K562 (cell line): Measurements from ENCODE around the gene DGUOK. TPM values are rescaled to one million over a fixed set of nuclear protein-coding genes. Genes with fewer than 3 reads are reported as not detected.

ENCODE experiments used
- ATAC-seq: fragments of 200-7000 bp; cut with Tn5 transposase; 3 replicates; pipeline ENCODE4 v1.9.1; 2020; ENCODE audit warnings: moderate library complexity
- BruUV-seq: library from RNA; stranded (reverse); fragments of 400-500 nt; replicated peaks from 2 replicates; lab custom pipeline; 2021; lab: Mats Ljungman, UMichigan
- CTCF ChIA-PET: fragments of 300-600 bp; formaldehyde crosslinking; extraction: SDS; loops from one replicate; lab custom pipeline; 2021; ENCODE audit warnings: low intra/inter-chr PET ratio; lab: Yijun Ruan, JAX
- POLR2A ChIA-PET: fragments of 300-600, 350-650 bp; sonication (Branson Sonifier 250); formaldehyde crosslinking; extraction: SDS; loops from one replicate; lab custom pipeline; 2021; ENCODE audit warnings: antibody characterized with exemption, inconsistent platforms; lab: Yijun Ruan, JAX
- DNase-seq, 4 experiments: peaks; one replicate each; pipeline versions ENCODE4 v3.0.0 to v3.0.0-alpha.2; 2011 to 2018; ENCODE audit warnings: low spot score in 3 of 4, mixed read lengths in 3 of 4; ENCODE audit errors: extremely low read depth in 1 of 4
- FAIRE-seq: peaks from 2 replicates; lab custom pipeline; 2011; peaks lifted over from hg19 to GRCh38; lab: Jason Lieb, UNC
- H2AFZ ChIP-seq: 2 replicates; pipeline ENCODE4 v1.6.0; 2011; ENCODE audit warnings: low read depth, low read length, control low read depth, inconsistent platforms
- H3K27ac ChIP-seq: fragments of 200-600 bp; 3 replicates; pipeline ENCODE4 v1.8.0; 2011; ENCODE audit warnings: low read depth, mild to moderate bottlenecking, control low read depth, inconsistent platforms, low read length, moderate library complexity, mixed read lengths; ENCODE audit errors: extremely low read depth
- H3K27me3 ChIP-seq, 2 experiments: fragments of 300-600 bp in 1 of 2; 2 replicates in 1 of 2; 3 replicates in 1 of 2; pipeline versions ENCODE4 v1.6.0 to v1.8.0; 2011; ENCODE audit warnings: inconsistent platforms in 2 of 2, low read length in 2 of 2, mild to moderate bottlenecking in 1 of 2, mixed read lengths in 1 of 2, moderate library complexity in 1 of 2; ENCODE audit not compliant: control insufficient read depth in 2 of 2, insufficient read depth in 2 of 2
- H3K36me3 ChIP-seq: fragments of 300-600 bp; 3 replicates; pipeline ENCODE4 v1.8.0; 2011; ENCODE audit warnings: mild to moderate bottlenecking, low read length, inconsistent platforms; ENCODE audit not compliant: control insufficient read depth, insufficient read depth
- H3K4me1 ChIP-seq, 2 experiments: fragments of 200-600 bp in 1 of 2; replicated peaks in 1 of 2; 2 replicates in 1 of 2; 3 replicates in 1 of 2; pipeline versions ENCODE4 v1.5.1 to v1.8.0; 2011; ENCODE audit warnings: inconsistent platforms in 2 of 2, low read length in 2 of 2, mild to moderate bottlenecking in 1 of 2, mixed read lengths in 1 of 2, moderate library complexity in 1 of 2; ENCODE audit not compliant: control insufficient read depth in 2 of 2, insufficient read depth in 2 of 2
- H3K4me2 ChIP-seq: 2 replicates; pipeline ENCODE4 v1.6.1; 2011; ENCODE audit warnings: low read length, control low read depth, inconsistent platforms, mixed read lengths; ENCODE audit not compliant: insufficient read depth
- H3K4me3 ChIP-seq: fragments of 200-600 bp; sonication (generic), shearing (Covaris generic); 2 replicates; pipeline ENCODE4 v1.5.1; 2016; ENCODE audit warnings: control low read depth, inconsistent platforms
- H3K79me2 ChIP-seq: fragments of 200-600 bp; 3 replicates; pipeline ENCODE4 v1.8.0; 2011; ENCODE audit warnings: low read length, inconsistent platforms; ENCODE audit not compliant: control insufficient read depth, insufficient read depth
- H3K9ac ChIP-seq, 2 experiments: 2 replicates each; pipeline versions ENCODE4 v1.6.0 to v1.6.1; 2011; ENCODE audit warnings: low read depth in 2 of 2, low read length in 2 of 2, control low read depth in 1 of 2, inconsistent platforms in 1 of 2, mild to moderate bottlenecking in 1 of 2, mixed read lengths in 1 of 2; ENCODE audit not compliant: insufficient read depth in 1 of 2
- H3K9me1 ChIP-seq: one replicate; pipeline ENCODE4 v1.6.0; 2011; ENCODE audit warnings: inconsistent platforms, mild to moderate bottlenecking, low read length, moderate library complexity; ENCODE audit not compliant: control insufficient read depth, insufficient read depth
- H3K9me3 ChIP-seq: replicated peaks from 2 replicates; pipeline ENCODE4 v1.5.1; 2011; ENCODE audit warnings: low read depth, low read length, inconsistent platforms; ENCODE audit not compliant: control insufficient read depth, insufficient read depth
- H4K20me1 ChIP-seq: replicated peaks from 2 replicates; pipeline ENCODE4 v1.6.1; 2011; ENCODE audit warnings: low read length, inconsistent platforms, mixed read lengths; ENCODE audit not compliant: control insufficient read depth, insufficient read depth
- ARID2 ChIP-seq: fragments of 450-650 bp; IDR thresholded peaks from 2 replicates; pipeline ENCODE4 v1.6.1; 2017; ENCODE audit warnings: antibody characterized with exemption, mild to moderate bottlenecking
- CTBP1 ChIP-seq: fragments of 450-650 bp; IDR thresholded peaks from 2 replicates; pipeline ENCODE4 v1.6.1; 2016; ENCODE audit warnings: borderline replicate concordance
- CTCF ChIP-seq, 3 experiments: IDR thresholded peaks in 2 of 3; conservative IDR thresholded peaks in 1 of 3; 2 replicates each; pipeline ENCODE4 v1.5.1; 2011 to 2012; ENCODE audit warnings: low read length in 3 of 3, mild to moderate bottlenecking in 3 of 3, control low read depth in 2 of 3, improper control_type of control experiment in 1 of 3, inconsistent platforms in 1 of 3, low read depth in 1 of 3, mixed read lengths in 1 of 3, moderate library complexity in 1 of 3; ENCODE audit not compliant: insufficient read depth in 2 of 3
- HDAC1 ChIP-seq, 2 experiments: fragments of 450-650 bp; IDR thresholded peaks; 2 replicates each; pipeline ENCODE4 v1.6.1; 2016 to 2017; ENCODE audit warnings: inconsistent platforms in 1 of 2, mild to moderate bottlenecking in 1 of 2, moderate library complexity in 1 of 2
- ILF3 ChIP-seq: fragments of 450-650 bp; IDR thresholded peaks from 2 replicates; pipeline ENCODE4 v1.6.1; 2018; ENCODE audit warnings: antibody characterized with exemption, mild to moderate bottlenecking, moderate library complexity, borderline replicate concordance
- KDM1A ChIP-seq, 2 experiments: fragments of 450-650 bp; IDR thresholded peaks; 2 replicates each; pipeline ENCODE4 v1.6.1; 2016; ENCODE audit warnings: mild to moderate bottlenecking in 2 of 2
- KLF13 ChIP-seq: fragments of 450-650 bp; IDR thresholded peaks from 2 replicates; pipeline ENCODE4 v1.6.1; 2016; ENCODE audit warnings: missing genetic modification characterization, low read depth, mild to moderate bottlenecking, missing compliant biosample characterization, moderate library complexity, borderline replicate concordance
- MEIS2 ChIP-seq: fragments of 450-650 bp; IDR thresholded peaks from 2 replicates; pipeline ENCODE4 v1.6.1; 2014; ENCODE audit warnings: mild to moderate bottlenecking; ENCODE audit not compliant: partially characterized antibody
- MITF ChIP-seq: IDR thresholded peaks from 2 replicates; pipeline ENCODE4 v1.6.1; 2014; ENCODE audit warnings: antibody characterized with exemption
- RAD21 ChIP-seq, 2 experiments: fragments of 250-450 bp in 1 of 2; fragments of 450-650 bp in 1 of 2; sonication (Bioruptor Pico) in 1 of 2; formaldehyde crosslinking in 1 of 2; IDR thresholded peaks in 1 of 2; conservative IDR thresholded peaks in 1 of 2; 2 replicates each; pipeline versions ENCODE4 v1.4.0 to v1.8.0; 2020 to 2022; ENCODE audit warnings: mild to moderate bottlenecking in 2 of 2, moderate library complexity in 1 of 2
- RCOR1 ChIP-seq, 2 experiments: IDR thresholded peaks; 2 replicates each; pipeline ENCODE4 v1.6.1; 2012; ENCODE audit warnings: low read depth in 2 of 2, low read length in 2 of 2, borderline replicate concordance in 1 of 2, improper control_type of control experiment in 1 of 2
- ZBTB33 ChIP-seq: sonication (generic); formaldehyde crosslinking; IDR thresholded peaks from 2 replicates; pipeline ENCODE4 v1.8.1; 2023; ENCODE audit warnings: mild to moderate bottlenecking, missing genetic modification reagents
- ZC3H11A ChIP-seq: IDR thresholded peaks from 2 replicates; pipeline ENCODE4 v1.6.1; 2012; ENCODE audit warnings: low read depth, low read length, improper control_type of control experiment
- ZNF232 ChIP-seq: sonication (generic); formaldehyde crosslinking; IDR thresholded peaks from 2 replicates; pipeline ENCODE4 v1.8.0; 2022; ENCODE audit warnings: mild to moderate bottlenecking, missing genetic modification reagents
- ZNF584 ChIP-seq: fragments of 200-800 bp; sonication (Bioruptor generic); IDR thresholded peaks from 2 replicates; pipeline ENCODE4 v1.6.1; 2016; ENCODE audit warnings: low read depth, mild to moderate bottlenecking, missing genetic modification characterization, missing compliant biosample characterization
- WGBS: fragments of 100-300 bp; shearing (Covaris generic); methylation state at CpG from one replicate; pipeline ENCODE4 v1.1.6; 2016; ENCODE audit warnings: low coverage, mixed read lengths; ENCODE audit not compliant: insufficient coverage; ENCODE audit errors: missing lambda C conversion rate; 5-methylcytosine and 5-hydroxymethylcytosine counted together
- in situ Hi-C: fragments of 300-500 bp; cut with MboI; formaldehyde crosslinking; loops from 4 replicates; pipeline ENCODE4 v1.15.0; 2018; ENCODE audit warnings: inconsistent platforms, mixed read lengths
- intact Hi-C: fragments of 100-400 bp; cut with micrococcal nuclease; formaldehyde crosslinking; loops from 2 replicates; pipeline ENCODE4 v1.14.2; 2022
- polyA plus RNA-seq, 8 experiments: library from polyadenylated mRNA; depleted of rRNA in 4 of 8; stranded (reverse) in 5 of 8; unstranded in 3 of 8; fragments of >200 nt; fragmentation: Nextera tagmentation in 2 of 8; fragmentation: Illumina TruSeq in 1 of 8; extraction: Ambion mirVana in 2 of 8; extraction: Trizol in 1 of 8; gene quantifications; 2 replicates each; pipeline versions ENCODE4 v1.2.1 to v1.2.3, GENCODE V29; 2011 to 2014; ENCODE audit warnings: inconsistent platforms in 1 of 8, missing spikeins in 1 of 8
- total RNA-seq, 7 experiments: library from RNA; depleted of rRNA in 6 of 7; stranded (reverse); fragments of >200 nt in 6 of 7; fragmentation: Illumina TruSeq in 2 of 7; extraction: Trizol in 2 of 7; gene quantifications; 2 replicates each; pipeline versions ENCODE4 v1.2.1 to v1.2.3, GENCODE V29; 2011 to 2021; ENCODE audit warnings: low replicate concordance in 1 of 7

The DGUOK gene
- total and polyA plus RNA-seq, 9 of the 15 experiments (the other 6 are each of a cell fraction or from before 2014, with no cell fraction given): 67.0 to 288 (median 126) TPM

GRCh38 chr2:73997813-73998212 is 71.1 kb downstream of the DGUOK start:
- Histone ChIP-seq H3K9ac (no peak overlapping the region), H3K27ac (no peak overlapping the region), H4K20me1 (peaks cover 10% of the 10 kb centered on the region; the same call in 1 of the 2 replicates), H3K9me3 (no peaks in the 10 kb centered on the region), H3K9me1 (no peaks in the 10 kb centered on the region), H2AFZ (no peak overlapping the region), H3K4me2 (no peak overlapping the region), H3K4me3 (no peak overlapping the region), H3K27me3 (no peaks in the 10 kb centered on the region), H3K4me1 (peaks cover 26 to 30% of the 10 kb centered on the region in 2 experiments; a peak in 4 of 5 replicates), H3K36me3 (peaks cover 3% of the 10 kb centered on the region; the same call in 2 of the 3 replicates), H3K79me2 (peaks cover 89% of the 10 kb centered on the region)
- DNase-seq: peak in 1 of 4 experiments; percentile 54
- WGBS: 70% methylated on average over 5 of the region's 6 CpGs
- peak; percentile 78 for FAIRE-seq
- BruUV-seq: no TSS peak
- POLR2A ChIA-PET: interaction anchor here (0.5 to 4.3 kb wide), 2 partner anchors 10 to 25 kb away, joined by 3 to 23 read pairs; no protein-coding TSS in a partner anchor
- no peak; the same call in 2 of the 3 replicates for ATAC-seq
- in situ Hi-C loops (no loop called here), intact Hi-C loops (loop anchor here (2.0 to 10.0 kb wide), 2 partner anchors 83 to 323 kb away; no protein-coding TSS in a partner anchor)
- CTCF ChIA-PET: interaction anchor here (0.6 to 1.1 kb wide), 2 partner anchors 107 to 208 kb away, joined by 3 to 4 read pairs; no protein-coding TSS in a partner anchor
- TF ChIP-seq RCOR1 (IDR thresholded peaks at IDR 0.05; ENCODE audit: borderline replicate concordance in 1 of 2, low read depth in 2 of 2, low read length in 2 of 2) (peak in 1 of 2 experiments; percentile 83; a peak in 2 of 4 replicates), KLF13 (no peak), KDM1A (IDR thresholded peaks at IDR 0.05) (peak; percentile 6 to 65; a peak in 2 of 4 replicates), ZNF232 (no peak), MITF (0 out of 2 replicates have a peak, but pooled peaks have one; percentile 17), MEIS2 (peak; percentile 39), ARID2 (0 out of 2 replicates have a peak, but pooled peaks have one; percentile 7), HDAC1 (IDR thresholded peaks at IDR 0.05) (0 out of 4 replicates have a peak, but pooled peaks of 1 of the 2 experiments have one; percentile 17), CTBP1 (peak; percentile 71; the same call in 1 of the 2 replicates), ZBTB33 (CRISPR knock-in tag) (peak; percentile 95), ZC3H11A (no peak), CTCF (IDR thresholded peaks at IDR 0.05 in 2 of 3, conservative IDR thresholded peaks at IDR 0.05 in 1 of 3; ENCODE audit: insufficient read depth in 2 of 3, low read depth in 1 of 3, low read length in 3 of 3) (peak; percentile 24 to 61 (median 37); a peak in 3 of 6 replicates), ILF3 (no peak), RAD21 (CRISPR knock-in tag; conservative IDR thresholded peaks at IDR 0.05 in 1 of 2, IDR thresholded peaks at IDR 0.05 in 1 of 2) (peak; percentile 35 to 72), ZNF584 (CRISPR knock-in tag) (no peak)
